ENCODE data around the gene ZNF608.

DNA sequence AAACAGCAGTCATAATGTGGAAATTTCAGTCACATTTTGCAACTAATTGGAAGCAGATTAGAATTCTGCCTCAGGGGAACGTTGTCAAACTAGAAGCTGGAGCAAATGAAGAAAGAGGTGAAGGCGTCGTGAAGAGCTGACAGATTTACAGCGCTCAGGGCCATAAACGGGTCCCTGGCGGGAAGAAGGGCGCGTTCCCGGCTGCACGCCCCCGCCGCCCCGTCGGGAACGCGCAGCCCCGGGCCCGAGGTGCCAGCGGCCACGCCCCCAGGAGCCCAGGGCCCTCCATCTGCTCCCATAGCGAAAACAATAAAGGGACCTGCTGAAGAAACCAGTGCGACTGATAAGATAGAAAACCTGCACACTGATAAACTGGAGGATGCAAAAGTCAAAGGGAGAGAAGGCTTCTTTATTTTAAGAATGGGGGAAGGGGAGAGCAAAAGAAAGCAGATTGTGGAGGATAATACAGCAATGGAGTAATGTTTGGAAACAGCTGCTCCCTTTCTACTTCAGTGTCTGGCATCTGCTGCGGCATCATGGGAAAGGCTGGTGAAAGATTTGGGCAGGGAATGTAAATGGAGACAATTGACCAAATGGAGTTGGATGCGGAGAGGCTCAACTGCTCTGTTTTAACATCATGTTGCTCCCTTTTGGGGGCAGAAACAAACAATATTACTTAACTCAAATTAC lies 11.1 kb downstream of the ZNF608 start:
- no peak for TF ChIP-seq POLR2A (IDR thresholded peaks at IDR 0.05; ENCODE audit: low read depth, low read length)
- no peak for TF ChIP-seq TAF1 (IDR thresholded peaks at IDR 0.05; ENCODE audit: borderline replicate concordance, low read depth, low read length)
- TF ChIP-seq POLR2AphosphoS5 (IDR thresholded peaks at IDR 0.05; ENCODE audit: low read depth, low read length): no peak
